Large intestine (tissue), 3 donors: ENCODE data around the gene ANKRD33B. TPM values are rescaled to one million over a fixed set of nuclear protein-coding genes. Genes with fewer than 3 reads are reported as not detected.

Experiments
- DNase-seq, 2 donors: peaks; one replicate each; pipeline versions ENCODE4 v3.0.0 to v3.0.0-alpha.2; 2013
- H3K27ac ChIP-seq: one replicate; pipeline ENCODE4 v1.5.1; 2013; ENCODE audit warnings: low read length
- H3K27me3 ChIP-seq: 2 replicates; pipeline ENCODE4 v1.6.1; 2013; ENCODE audit warnings: low read length; ENCODE audit not compliant: control insufficient read depth, insufficient read depth
- H3K36me3 ChIP-seq: 2 replicates; pipeline ENCODE4 v1.6.1; 2013; ENCODE audit warnings: low read length; ENCODE audit not compliant: control insufficient read depth, insufficient read depth
- H3K4me1 ChIP-seq: one replicate; pipeline ENCODE4 v1.6.1; 2013; ENCODE audit warnings: low read length; ENCODE audit not compliant: control insufficient read depth, insufficient read depth
- H3K4me3 ChIP-seq: one replicate; pipeline ENCODE4 v1.5.1; 2013; ENCODE audit warnings: low read length
- H3K9me3 ChIP-seq: one replicate; pipeline ENCODE4 v1.6.1; 2013; ENCODE audit warnings: mild to moderate bottlenecking, low read depth, low read length, moderate library complexity; ENCODE audit not compliant: control insufficient read depth
- WGBS: methylation state at CpG from one replicate; pipeline ENCODE4 v1.1.5; 2013; ENCODE audit warnings: low lambda C conversion rate; ENCODE audit not compliant: insufficient coverage; 5-methylcytosine and 5-hydroxymethylcytosine counted together
- polyA plus RNA-seq: library from polyadenylated mRNA; unstranded; fragments of 120-200 nt; gene quantifications from one replicate; pipeline ENCODE4 v1.2.1, GENCODE V29; 2013

ANKRD33B gene
- polyA plus RNA-seq, 1 donor, result 0.88 TPM

GRCh38 chr5:10668697-10669096 lies 104.8 kb downstream of the ANKRD33B start:
- WGBS, result no CpG with 5 or more reads among the region's 4 CpGs
- no peaks in the 10 kb centered on the region for H3K9me3 ChIP-seq
- H3K4me3 ChIP-seq, result no peak overlapping the region
- no peaks in the 10 kb centered on the region for H3K27me3 ChIP-seq
- H3K36me3 ChIP-seq, result no peaks in the 10 kb centered on the region
- DNase-seq, result no peak
- no peaks in the 10 kb centered on the region for H3K4me1 ChIP-seq
- H3K27ac ChIP-seq, result no peak overlapping the region

- H3K4me3 ChIP-seq, result no peak overlapping the region
- no peak for DNase-seq
- no peak overlapping the region for H3K27ac ChIP-seq
- no peaks in the 10 kb centered on the region for H3K36me3 ChIP-seq
- H3K9me3 ChIP-seq, result no peaks in the 10 kb centered on the region
- no CpG with 5 or more reads among the region's 1 CpG for WGBS
- H3K27me3 ChIP-seq, result no peaks in the 10 kb centered on the region
- no peaks in the 10 kb centered on the region for H3K4me1 ChIP-seq
Measured at GRCh38 chr5:10669983-10670382, 106.1 kb downstream of the ANKRD33B start.

- no peak overlapping the region for H3K4me3 ChIP-seq
- DNase-seq, result no peak
- H3K9me3 ChIP-seq, result no peaks in the 10 kb centered on the region
- no peaks in the 10 kb centered on the region for H3K36me3 ChIP-seq
- no CpG with 5 or more reads among the region's 14 CpGs for WGBS
- H3K4me1 ChIP-seq, result no peaks in the 10 kb centered on the region
- no peak overlapping the region for H3K27ac ChIP-seq
- H3K27me3 ChIP-seq, result no peaks in the 10 kb centered on the region
Measured at GRCh38 chr5:10671041-10672008, 107.5 kb downstream of the ANKRD33B start.

- peaks cover 3% of the 10 kb centered on the region for H3K36me3 ChIP-seq
- no peak for DNase-seq
- no peaks in the 10 kb centered on the region for H3K27me3 ChIP-seq
- H3K27ac ChIP-seq, result no peak overlapping the region
- no peaks in the 10 kb centered on the region for H3K9me3 ChIP-seq
- H3K4me1 ChIP-seq, result no peaks in the 10 kb centered on the region
- no peak overlapping the region for H3K4me3 ChIP-seq
- no CpG with 5 or more reads among the region's 7 CpGs for WGBS
Measured at GRCh38 chr5:10672146-10673016, 108.5 kb downstream of the ANKRD33B start.

GRCh38 chr5:10673017-10673389 lies 109.1 kb downstream of the ANKRD33B start:
- no peaks in the 10 kb centered on the region for H3K27me3 ChIP-seq

GRCh38 chr5:10673407-10673806 lies 109.5 kb downstream of the ANKRD33B start:
- WGBS, result 100% methylated on average over 3 of the region's 9 CpGs
- DNase-seq, result no peak
- no peak overlapping the region for H3K4me3 ChIP-seq
- no peaks in the 10 kb centered on the region for H3K9me3 ChIP-seq
- H3K27me3 ChIP-seq, result no peaks in the 10 kb centered on the region
- H3K36me3 ChIP-seq, result peaks cover 10% of the 10 kb centered on the region
- H3K27ac ChIP-seq, result no peak overlapping the region
- H3K4me1 ChIP-seq, result no peaks in the 10 kb centered on the region

More at GRCh38 chr5:10673017-10673389, 109.1 kb downstream of the ANKRD33B start:
- DNase-seq, result no peak
- Histone ChIP-seq H3K27ac (no peak overlapping the region), H3K36me3 (peaks cover 7% of the 10 kb centered on the region), H3K9me3 (no peaks in the 10 kb centered on the region), H3K4me1 (no peaks in the 10 kb centered on the region), H3K4me3 (no peak overlapping the region)
- WGBS, result 80% methylated on average over 1 of the region's 8 CpGs

- no peak overlapping the region for H3K4me3 ChIP-seq
- WGBS, result no CpG with 5 or more reads among the region's 11 CpGs
Measured at GRCh38 chr5:10674096-10674495, 110.2 kb downstream of the ANKRD33B start.

GRCh38 chr5:10674582-10674981 lies 110.7 kb downstream of the ANKRD33B start:
- Histone ChIP-seq H3K4me3 (no peak overlapping the region), H3K9me3 (no peaks in the 10 kb centered on the region), H3K4me1 (no peaks in the 10 kb centered on the region), H3K27me3 (no peaks in the 10 kb centered on the region), H3K27ac (no peak overlapping the region), H3K36me3 (peaks cover 20% of the 10 kb centered on the region)
- no peak for DNase-seq
- WGBS, result no CpG with 5 or more reads among the region's 6 CpGs

More at GRCh38 chr5:10674096-10674495, 110.2 kb downstream of the ANKRD33B start:
- Histone ChIP-seq H3K9me3 (no peaks in the 10 kb centered on the region), H3K27me3 (no peaks in the 10 kb centered on the region), H3K36me3 (peaks cover 15% of the 10 kb centered on the region), H3K4me1 (no peaks in the 10 kb centered on the region), H3K27ac (no peak overlapping the region)
- no peak for DNase-seq

GRCh38 chr5:10675177-10675700 lies 111.4 kb downstream of the ANKRD33B start:
- DNase-seq, result no peak
- no peaks in the 10 kb centered on the region for H3K27me3 ChIP-seq
- no peaks in the 10 kb centered on the region for H3K4me1 ChIP-seq
- peaks cover 26% of the 10 kb centered on the region for H3K36me3 ChIP-seq
- no peak overlapping the region for H3K4me3 ChIP-seq
- WGBS, result 83% methylated on average over 1 of the region's 14 CpGs
- H3K9me3 ChIP-seq, result no peaks in the 10 kb centered on the region
- no peak overlapping the region for H3K27ac ChIP-seq

- H3K27me3 ChIP-seq, result no peaks in the 10 kb centered on the region
Measured at GRCh38 chr5:10676224-10676623, 112.4 kb downstream of the ANKRD33B start.

More at GRCh38 chr5:10676224-10676623, 112.4 kb downstream of the ANKRD33B start:
- Histone ChIP-seq H3K4me1 (no peaks in the 10 kb centered on the region), H3K4me3 (no peak overlapping the region), H3K36me3 (peaks cover 36% of the 10 kb centered on the region), H3K9me3 (no peaks in the 10 kb centered on the region), H3K27ac (no peak overlapping the region)
- WGBS, result no CpG with 5 or more reads among the region's 4 CpGs
- DNase-seq, result no peak
